Skin epidermis (tissue), 12 donors: ENCODE measurements around the gene SBF2.
"Not testable (repeated sequence)": the region's sequence is repeated elsewhere in the genome, so short reads cannot be mapped to it uniquely, and the experiment has no call there.

Experiments used
- H3K27ac ChIP-seq, 21 experiments: fragments of 200-600 bp; sonication (generic) in 11 of 21; one replicate each; pipeline ENCODE4 v1.5.0; 2020; ENCODE audit warnings: mild to moderate bottlenecking in 3 of 21, inconsistent platforms in 2 of 21, moderate library complexity in 2 of 21
- H3K4me3 ChIP-seq, 7 experiments: fragments of 200-600 bp; sonication (generic) in 2 of 7; one replicate each; pipeline ENCODE4 v1.5.0; 2020; ENCODE audit warnings: inconsistent platforms in 2 of 7, mild to moderate bottlenecking in 2 of 7, moderate library complexity in 1 of 7

SBF2 gene

DNA sequence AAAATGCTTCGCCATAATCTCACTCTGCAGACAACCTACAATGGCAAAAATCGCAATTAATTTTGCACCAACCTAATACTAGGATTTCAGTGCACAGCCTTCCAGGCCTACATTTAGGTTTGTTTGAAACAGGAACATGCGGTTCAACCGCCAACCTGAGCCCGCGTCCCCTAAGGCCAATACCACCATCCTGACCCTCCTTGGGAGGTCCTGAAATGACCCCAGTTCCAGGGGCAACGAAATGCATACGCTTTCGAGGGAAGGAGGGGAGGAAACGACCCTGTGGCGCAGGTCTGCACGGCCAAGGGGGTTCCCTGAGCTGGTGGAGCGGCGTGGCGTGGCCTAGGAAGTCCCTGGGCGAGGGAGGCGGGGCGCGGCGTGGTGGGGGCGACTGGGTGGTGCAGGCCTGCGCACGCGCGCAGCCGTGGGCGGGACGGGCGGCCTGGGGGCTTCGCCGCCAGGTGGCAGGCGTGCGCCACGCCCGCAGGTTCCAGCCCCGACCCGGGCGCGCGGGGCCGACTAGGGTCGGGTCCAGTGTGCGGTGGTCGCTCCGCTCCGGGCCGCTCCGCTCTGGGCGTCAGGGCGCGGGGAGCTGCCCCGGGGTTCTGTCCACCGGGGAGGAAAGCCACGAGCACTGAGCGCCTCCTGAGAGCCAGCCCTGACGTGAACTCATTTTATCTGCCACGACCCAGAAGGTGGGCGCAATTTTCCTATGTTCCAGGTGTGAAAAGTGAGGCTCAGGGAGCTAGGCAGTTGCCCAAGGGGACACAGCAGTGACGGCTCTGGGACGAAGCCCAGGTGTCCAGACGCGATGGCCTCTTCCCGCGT, 536.0 kb downstream of the SBF2 start:
- Histone ChIP-seq H3K4me3 (peak overlapping the region; percentile 44 to 75 (median 58)), H3K27ac (peak overlapping the region; percentile 76 to 98 (median 92))

GRCh38 chr11:9756878-9757277, 537.1 kb downstream of the SBF2 start:
- H3K27ac ChIP-seq, result peak overlapping the region in 12 of 21 experiments; percentile 0 to 98 (median 59)
- H3K4me3 ChIP-seq, result no peak overlapping the region

GRCh38 chr11:9756461-9756860, 537.6 kb downstream of the SBF2 start:
- Histone ChIP-seq H3K4me3 (no peak overlapping the region), H3K27ac (peak overlapping the region in 12 of 21 experiments; percentile 0 to 98 (median 53))

GRCh38 chr11:9755561-9756185, 538.3 kb downstream of the SBF2 start:
- H3K27ac ChIP-seq, result peak overlapping the region in 15 of 21 experiments; percentile 0 to 98 (median 39)

DNA sequence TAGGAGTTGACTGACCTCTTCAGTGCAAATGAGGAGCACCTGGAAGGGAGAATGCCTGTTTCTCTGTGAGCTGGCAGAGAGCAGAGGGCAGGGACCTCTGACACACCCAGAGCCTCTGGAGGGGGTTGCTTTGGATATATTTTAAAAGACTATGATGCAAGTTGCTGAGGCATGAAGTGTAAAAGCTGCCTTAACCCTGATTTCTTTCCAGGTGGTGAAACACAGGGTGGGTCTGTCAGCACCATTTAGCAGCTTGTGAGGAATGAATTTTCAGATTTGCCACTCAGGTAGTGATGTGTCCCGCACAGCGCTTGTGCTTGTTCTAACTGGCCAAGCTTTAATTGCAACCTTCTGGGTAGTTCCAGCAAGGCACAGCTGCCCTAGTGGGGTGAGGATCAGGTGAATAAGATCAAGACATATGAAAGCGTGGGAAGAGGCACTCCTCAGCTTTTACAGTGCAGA, 540.0 kb downstream of the SBF2 start:
- no peak overlapping the region for H3K4me3 ChIP-seq
- H3K27ac ChIP-seq, result peak overlapping the region in 15 of 21 experiments; percentile 17 to 98 (median 60)

More at GRCh38 chr11:9755561-9756185, 538.3 kb downstream of the SBF2 start:
- no peak overlapping the region for H3K4me3 ChIP-seq

- no peak overlapping the region for H3K4me3 ChIP-seq
- H3K27ac ChIP-seq, result peak overlapping the region in 8 of 21 experiments; percentile 31 to 77 (median 62)
Observed at GRCh38 chr11:9753021-9753420, 541.0 kb downstream of the SBF2 start.

DNA sequence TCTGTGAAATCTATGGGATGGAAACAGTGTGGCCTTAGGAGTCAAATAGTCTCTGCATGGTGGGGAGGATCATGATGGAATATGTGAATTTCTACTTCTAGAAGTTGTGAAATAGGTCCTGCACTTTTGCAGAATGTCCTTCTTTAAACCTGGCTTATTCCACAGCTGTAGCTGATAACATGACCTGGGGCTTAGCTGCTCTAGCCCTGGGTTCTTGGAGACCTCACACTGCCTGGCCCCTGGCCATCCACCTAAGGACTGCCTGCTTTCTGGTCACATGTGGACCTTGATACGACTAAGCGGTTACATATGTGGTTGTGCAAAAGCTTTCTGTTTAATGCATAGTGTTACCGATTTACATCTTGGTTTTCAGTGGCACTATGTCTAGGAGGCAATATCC, 541.9 kb downstream of the SBF2 start:
- H3K27ac ChIP-seq, result peak overlapping the region in 2 of 21 experiments; percentile 23 to 71
- H3K4me3 ChIP-seq, result no peak overlapping the region

GRCh38 chr11:9750551-9750950, 543.5 kb downstream of the SBF2 start:
- H3K4me3 ChIP-seq, result no peak overlapping the region
- peak overlapping the region in 3 of 21 experiments; percentile 13 to 25 (median 15) for H3K27ac ChIP-seq

DNA sequence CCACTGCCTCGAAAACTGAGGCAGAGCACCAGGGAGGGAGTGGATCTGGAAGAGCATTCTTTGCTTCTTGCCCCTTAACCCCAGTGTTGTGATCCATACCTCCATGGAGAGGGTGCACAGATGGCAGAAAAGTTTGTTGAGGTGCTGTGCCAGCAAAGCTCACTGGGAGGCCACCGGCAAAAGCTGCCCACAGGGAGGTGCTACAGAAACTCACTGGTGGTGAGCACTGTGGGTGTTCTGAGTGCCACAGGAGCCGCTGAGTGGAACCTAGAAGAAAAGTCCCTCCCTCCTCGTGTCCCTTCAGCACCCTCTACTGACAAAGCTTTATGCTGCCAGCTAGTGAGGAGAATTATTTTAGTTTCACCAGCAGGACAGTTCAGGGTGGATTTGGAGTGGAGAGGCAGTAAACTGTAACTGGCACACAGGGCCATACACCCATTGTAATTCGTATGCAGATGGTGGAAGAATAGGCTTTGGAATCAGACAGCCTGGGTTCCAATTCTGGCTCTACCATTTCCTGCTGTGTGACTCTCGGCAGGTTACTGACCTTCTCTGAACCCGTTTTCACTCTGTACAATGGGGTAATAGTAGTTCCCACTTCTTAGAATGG, 545.6 kb downstream of the SBF2 start:
- H3K27ac ChIP-seq, result peak overlapping the region in 4 of 21 experiments; percentile 11 to 15 (median 14)
- no peak overlapping the region for H3K4me3 ChIP-seq

DNA sequence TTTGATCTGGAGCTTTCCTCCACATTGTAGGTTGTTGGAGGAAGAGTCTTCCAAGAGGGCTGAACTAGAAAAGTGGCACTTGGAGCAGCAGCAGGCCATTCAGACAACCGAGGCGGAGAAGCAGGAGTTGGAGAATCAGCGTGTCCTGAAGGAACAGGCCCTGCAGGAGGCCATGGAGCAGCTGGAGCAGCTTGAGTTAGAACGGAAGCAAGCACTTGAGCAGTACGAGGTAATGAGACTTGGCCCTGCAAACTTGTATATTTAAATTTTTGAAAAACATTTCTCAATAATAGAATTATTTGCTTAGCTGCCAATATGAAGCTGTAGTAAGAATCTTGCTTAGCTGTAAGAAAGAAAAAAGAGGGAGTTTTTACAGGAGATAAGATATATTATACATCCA, 546.2 kb downstream of the SBF2 start:
- Histone ChIP-seq H3K27ac (peak overlapping the region in 7 of 21 experiments; percentile 0 to 53 (median 13)), H3K4me3 (no peak overlapping the region)

DNA sequence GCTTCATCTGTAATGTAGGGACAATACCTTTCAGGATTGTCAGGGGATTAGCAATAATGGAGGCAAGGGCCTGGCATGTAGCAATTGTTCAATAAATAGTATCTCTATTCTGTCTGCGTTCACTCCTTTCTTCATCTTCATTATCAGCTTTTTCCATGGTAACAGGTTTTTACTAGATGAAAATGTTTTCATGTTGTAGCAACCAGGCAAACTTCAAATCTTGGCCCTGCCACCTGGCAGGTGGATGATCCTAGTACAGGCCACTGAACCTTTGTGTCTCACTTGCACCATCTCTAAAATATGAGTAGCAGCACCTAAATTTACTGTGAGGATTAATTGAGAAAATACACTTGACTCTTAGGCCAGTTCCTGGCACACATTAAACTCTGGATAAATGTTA, 546.8 kb downstream of the SBF2 start:
- Histone ChIP-seq H3K27ac (peak overlapping the region in 4 of 21 experiments; percentile 0 to 53 (median 14)), H3K4me3 (no peak overlapping the region)

DNA sequence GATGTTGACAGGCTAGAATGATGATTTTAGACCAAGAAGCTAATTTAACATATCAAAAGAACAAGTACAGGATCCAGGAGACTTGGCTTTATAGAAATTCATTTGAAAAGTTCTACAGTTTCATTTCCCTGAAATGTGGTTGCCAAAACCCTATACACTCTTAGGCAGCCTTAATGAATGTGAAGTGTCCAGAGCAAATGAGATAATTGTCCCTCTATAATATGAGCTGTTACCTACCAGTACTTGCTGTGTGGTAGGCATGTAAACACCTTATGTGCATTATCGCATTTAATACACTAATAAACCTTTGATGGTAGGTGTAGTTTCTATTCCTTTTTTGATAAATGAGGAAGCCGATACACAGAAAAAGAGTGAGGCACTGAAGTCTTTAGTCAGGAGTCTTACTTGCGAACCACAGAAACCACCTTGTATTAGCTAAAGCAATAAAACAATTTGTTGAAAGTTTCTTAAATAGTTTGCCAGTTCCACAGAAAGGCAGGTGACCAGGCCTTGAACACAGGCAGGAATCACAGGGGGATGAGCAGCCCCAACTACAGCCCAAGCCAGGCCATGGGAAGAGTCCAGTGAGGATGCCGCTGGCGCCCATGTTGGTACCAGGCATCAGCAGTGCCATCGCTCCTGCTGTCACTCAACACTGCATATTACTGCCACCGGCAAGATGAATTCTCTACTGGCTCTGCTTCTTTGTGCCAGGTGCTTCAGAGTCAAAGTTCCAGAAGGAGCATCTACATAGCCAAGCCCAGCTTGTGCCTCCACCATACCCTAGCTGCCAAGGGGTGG, 548.4 kb downstream of the SBF2 start:
- Histone ChIP-seq H3K4me3 (no peak overlapping the region), H3K27ac (peak overlapping the region in 4 of 21 experiments; percentile 24 to 47 (median 40))

DNA sequence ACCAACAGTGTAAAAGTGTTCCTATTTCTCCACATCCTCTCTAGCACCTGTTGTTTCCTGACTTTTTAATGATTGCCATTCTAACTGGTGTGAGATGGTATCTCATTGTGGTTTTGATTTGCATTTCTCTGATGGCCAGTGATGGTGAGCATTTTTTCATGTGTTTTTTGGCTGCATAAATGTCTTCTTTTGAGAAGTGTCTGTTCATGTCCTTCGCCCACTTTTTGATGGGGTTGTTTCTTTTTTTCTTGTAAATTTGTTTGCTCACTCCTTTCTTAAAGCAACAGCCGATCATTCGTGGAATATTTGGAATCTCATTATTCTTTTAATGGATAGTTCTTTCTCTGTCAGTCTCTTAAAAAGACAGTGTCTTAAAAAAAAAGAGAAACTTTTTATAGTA, 550.5 kb downstream of the SBF2 start:
- not testable (repeated sequence) for H3K27ac ChIP-seq, H3K4me3 ChIP-seq

GRCh38 chr11:9741260-9741659, 552.8 kb downstream of the SBF2 start:
- H3K27ac ChIP-seq, result no peak overlapping the region
- H3K4me3 ChIP-seq, result no peak overlapping the region

DNA sequence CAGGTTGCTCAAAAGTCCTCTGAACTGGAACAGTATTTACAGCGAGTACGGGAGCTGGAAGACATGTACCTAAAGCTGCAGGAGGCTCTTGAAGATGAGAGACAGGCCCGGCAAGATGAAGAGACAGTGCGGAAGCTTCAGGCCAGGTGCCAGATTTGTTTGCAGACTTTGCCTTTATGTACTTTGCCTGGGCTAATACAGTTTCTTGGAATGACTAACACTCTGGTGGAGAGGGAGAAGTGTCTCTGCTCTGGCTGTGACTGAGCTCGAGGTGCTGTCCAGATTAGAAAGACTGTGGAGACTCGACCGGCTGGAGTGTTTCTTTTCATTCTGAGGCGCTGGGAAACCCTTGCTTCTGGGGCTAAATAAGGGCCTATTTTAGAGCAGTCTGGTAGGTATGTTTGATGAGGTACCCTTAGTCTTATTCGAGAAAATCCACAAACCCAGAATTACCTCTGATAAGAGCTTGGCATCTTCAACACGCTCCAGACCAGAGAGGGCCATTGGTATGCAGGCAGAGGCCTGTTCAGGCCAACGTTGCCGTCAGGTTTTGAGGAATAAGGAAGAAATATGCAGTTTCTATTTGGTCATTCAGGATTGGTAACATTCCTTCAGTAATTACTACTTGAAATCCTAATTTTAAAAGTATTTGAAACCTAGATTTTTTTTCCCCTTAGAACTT, 553.7 kb downstream of the SBF2 start:
- Histone ChIP-seq H3K27ac (peak overlapping the region in 10 of 21 experiments; percentile 3 to 63 (median 36)), H3K4me3 (no peak overlapping the region)

DNA sequence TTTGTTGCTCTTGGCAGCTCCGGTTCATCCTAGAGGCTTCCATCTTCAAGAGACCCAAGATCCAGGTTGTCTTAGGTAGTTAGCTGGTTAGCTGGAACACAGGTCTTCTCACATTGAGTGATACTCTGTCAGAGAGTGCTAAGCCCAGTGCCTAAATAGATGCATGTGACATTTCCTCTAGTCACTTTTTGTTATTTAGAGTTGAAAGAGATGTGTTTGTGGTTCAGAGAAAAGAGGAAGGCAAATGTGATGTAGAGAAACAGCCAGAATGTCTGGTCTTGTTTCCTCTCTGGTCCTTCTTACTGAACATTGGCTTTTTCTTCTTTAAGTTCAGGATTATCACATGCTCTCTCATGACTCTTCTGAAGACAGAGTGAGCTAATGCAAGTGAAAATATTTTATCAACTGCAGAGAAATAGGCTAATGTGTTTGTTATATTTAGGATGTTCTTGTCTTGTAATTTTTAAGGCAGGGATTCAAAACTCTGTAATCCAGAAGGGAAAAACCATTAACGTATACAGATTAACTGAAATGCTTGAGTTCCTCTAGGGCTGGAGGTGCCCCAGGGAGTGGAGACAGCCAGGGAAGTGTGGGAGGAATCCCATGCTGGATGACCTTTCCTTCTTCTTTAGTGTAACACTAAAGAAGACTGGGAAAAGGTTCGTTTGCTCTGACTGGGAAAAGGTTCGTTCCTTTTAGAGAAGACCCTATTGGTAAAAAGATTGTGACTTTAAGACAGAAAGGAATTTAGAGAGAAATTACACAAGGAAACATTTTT, 554.7 kb downstream of the SBF2 start:
- no peak overlapping the region for H3K4me3 ChIP-seq
- peak overlapping the region in 9 of 21 experiments; percentile 20 to 63 (median 43) for H3K27ac ChIP-seq

- H3K27ac ChIP-seq, result peak overlapping the region in 9 of 21 experiments; percentile 13 to 63 (median 26)
Observed at GRCh38 chr11:9738707-9739106, 555.3 kb downstream of the SBF2 start.

GRCh38 chr11:9738116-9738515, 555.9 kb downstream of the SBF2 start:
- Histone ChIP-seq H3K27ac (peak overlapping the region in 4 of 21 experiments; percentile 13 to 63 (median 48)), H3K4me3 (no peak overlapping the region)

More at GRCh38 chr11:9738707-9739106, 555.3 kb downstream of the SBF2 start:
- H3K4me3 ChIP-seq, result no peak overlapping the region
